Dedifferentiated amniotic fluid mesenchymal stem cell (primary cell): ENCODE measurements around the gene PRSS50.
"Not testable (repeated sequence)": the region's sequence is repeated elsewhere in the genome, so short reads cannot be mapped to it uniquely, and the experiment has no call there.

Experiments used
- DNase-seq: peaks from one replicate; pipeline ENCODE4 v3.0.0-alpha.2; 2016; ENCODE audit errors: extremely low spot score

PRSS50 gene, protein sequence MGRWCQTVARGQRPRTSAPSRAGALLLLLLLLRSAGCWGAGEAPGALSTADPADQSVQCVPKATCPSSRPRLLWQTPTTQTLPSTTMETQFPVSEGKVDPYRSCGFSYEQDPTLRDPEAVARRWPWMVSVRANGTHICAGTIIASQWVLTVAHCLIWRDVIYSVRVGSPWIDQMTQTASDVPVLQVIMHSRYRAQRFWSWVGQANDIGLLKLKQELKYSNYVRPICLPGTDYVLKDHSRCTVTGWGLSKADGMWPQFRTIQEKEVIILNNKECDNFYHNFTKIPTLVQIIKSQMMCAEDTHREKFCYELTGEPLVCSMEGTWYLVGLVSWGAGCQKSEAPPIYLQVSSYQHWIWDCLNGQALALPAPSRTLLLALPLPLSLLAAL

DNA sequence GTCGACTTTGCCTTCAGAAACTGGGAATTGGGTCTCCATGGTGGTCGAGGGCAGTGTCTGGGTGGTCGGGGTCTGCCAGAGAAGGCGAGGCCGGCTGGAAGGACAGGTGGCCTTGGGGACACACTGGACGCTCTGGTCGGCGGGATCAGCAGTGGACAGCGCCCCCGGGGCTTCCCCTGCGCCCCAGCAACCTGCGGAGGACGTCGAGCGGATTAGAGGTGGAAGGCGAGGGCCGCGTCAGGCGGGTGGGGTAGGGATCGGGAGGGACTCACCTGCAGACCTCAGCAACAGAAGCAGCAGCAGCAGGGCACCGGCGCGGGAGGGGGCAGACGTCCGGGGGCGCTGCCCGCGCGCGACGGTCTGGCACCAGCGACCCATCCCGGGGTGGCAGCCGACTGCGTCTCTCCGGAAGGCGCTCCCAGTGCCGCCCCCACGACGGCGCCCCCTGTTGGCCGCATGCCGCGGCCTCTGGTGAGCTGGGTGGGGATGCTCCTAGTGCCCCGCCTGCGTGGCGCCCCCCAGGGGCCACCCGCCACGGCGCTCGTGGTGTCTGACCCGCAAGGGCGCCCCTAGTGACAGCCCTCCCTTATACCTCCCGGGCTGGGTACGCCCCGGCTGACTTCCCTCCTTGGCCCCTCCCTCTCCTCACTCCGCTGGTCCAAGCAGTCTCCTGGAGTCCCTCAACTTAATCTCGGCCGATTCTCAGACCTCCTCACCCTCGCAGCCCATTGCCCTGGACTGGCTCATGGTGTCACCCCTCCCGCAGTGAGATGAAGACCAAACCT lies at the start of gene PRSS50:
Gene PRSS50, minus strand, starts transcription at position 423 of the 785 bp plus-strand sequence. Its CDS starts 45 bp downstream, at position 378.
- DNase-seq = no peak

DNA sequence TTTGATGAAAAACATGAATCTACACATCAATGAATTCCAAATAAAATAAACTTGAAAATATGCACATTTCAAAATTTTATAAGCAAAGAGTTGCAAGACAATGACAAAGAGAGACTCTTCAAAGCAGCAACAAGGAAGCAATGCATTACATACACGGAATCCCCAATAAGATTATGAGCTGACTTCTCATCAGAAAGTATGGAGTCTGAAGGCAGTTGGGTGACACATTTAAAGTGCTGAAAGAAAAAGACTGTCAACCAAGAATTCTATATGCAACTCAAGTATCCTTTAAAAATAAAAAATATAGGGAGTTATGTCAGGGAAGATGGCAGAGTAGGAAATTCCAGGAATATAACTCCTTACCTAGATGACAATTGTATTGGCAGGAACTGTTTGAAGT lies 46.5 kb upstream of the PRSS50 start:
- no peak for DNase-seq

DNA sequence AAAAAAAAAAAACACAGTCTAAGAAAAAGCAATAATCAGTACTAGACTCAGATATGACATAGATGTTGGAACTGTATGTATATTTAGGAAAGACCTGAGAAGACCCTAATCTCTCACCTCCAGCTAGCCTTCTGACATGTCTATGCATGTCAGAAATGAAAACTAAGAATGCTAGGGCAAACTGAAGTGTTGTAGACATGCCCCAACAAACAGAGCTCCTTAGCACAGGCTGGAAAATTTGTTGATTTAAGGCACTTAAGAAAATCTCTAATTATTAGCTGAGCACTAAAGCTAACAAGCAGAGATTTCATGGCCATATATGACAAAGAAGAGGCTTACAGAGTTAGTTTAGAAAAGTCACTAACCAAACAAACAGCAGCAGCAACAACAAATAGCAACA lies 45.5 kb upstream of the PRSS50 start:
- DNase-seq = no peak

DNA sequence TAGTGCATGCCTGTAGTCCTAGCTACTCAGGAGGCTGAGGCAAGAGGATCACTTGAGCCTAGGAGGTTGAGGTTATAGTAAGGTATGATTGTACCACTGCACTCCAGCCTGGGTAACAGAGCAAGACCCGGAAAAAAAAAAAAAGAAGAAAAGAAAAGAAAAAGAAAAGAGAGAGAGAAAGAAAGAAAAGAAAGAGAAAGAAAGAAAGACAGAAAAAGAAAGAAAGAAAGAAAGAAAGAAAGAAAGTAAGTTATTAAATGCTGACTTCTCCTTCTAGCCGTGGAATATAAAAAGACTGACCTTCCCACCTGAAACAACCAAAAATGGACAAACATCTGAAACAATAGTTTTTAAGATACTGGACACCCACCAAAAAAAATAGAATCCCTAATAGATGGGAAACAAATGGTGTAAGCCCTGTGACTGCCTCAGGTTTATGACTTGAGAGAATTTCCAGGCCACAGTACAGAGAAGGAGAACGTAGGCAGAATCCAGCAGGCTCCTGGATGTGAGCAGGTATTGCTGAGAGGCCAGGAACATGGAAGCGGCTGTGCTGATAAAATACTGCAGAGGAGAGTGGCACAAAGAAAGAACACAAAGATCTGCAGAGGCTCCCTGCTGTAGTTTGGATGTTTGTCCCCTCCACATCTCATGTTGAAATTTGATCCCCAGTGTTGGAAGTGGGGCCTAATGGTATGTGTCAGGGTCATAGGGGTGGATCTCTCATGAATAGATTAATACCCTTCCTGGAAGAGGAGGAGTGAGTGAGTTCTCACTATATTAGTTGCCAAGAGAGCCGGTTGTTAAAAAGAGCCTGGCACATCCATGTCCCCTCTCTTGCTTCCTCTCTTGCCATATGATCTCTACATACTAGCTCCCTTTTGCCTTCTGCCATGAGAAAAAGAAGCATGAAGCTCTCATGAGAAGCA lies 41.8 kb upstream of the PRSS50 start:
- DNase-seq = no peak

DNA sequence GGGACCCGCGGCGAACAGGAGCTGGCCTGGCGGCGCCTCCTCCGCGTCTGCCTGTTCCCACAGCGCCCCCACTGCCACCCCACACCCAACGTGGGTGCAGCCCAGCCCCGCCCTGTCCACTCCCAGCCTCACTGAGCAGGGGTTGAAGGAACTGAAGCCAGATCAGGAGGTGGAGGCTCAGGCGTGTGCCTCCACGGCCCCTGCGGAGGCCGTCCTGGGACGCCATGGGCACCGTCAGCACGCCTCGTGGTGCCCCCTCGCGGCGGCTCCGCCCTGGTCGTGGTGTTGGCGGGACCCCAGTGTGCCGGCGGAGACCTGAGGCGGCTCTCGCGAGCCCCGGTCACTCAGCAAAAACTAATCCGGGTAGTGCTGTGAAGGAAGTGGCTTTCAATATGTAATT lies 39.0 kb upstream of the PRSS50 start:
- DNase-seq = no peak

DNA sequence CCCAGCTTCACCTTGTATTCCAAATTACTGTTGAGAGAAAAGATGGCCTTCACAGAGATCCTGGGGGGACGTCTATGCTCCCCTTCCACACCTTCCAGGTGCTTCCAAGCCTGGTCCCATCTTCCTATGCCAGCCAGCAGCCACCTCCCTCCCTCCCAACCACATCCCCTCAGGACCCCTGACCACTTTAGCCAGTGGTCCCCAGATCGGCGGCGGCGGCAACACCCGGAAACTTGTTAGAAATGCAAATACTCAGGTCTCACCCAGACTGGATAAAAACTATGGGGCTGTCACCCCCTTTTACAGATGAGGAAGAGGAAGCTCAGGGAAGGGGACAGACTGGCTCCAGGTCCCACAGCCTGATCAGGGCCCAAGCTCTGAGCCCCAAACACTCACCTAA lies 38.0 kb upstream of the PRSS50 start:
- no peak for DNase-seq

DNA sequence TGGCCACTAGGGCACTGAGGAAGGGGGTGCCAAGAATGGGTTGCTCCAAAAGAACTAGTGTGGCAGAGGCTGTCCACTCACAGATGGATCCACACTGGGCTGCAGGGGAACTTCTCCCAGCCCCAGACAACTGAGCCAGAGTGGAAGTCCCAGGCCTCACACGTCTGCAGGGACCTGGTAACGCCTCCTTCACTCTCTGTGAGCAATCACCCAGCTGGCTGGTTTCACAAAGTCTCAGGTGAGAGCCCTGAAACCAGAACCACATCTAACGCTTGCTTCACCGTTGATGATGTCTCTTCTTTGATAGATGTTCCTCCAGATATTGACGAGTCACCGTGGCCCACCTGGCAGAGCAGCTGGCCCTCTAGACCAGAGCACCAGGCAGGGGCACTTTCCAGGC lies 35.5 kb upstream of the PRSS50 start:
- not testable (repeated sequence) for DNase-seq

DNA sequence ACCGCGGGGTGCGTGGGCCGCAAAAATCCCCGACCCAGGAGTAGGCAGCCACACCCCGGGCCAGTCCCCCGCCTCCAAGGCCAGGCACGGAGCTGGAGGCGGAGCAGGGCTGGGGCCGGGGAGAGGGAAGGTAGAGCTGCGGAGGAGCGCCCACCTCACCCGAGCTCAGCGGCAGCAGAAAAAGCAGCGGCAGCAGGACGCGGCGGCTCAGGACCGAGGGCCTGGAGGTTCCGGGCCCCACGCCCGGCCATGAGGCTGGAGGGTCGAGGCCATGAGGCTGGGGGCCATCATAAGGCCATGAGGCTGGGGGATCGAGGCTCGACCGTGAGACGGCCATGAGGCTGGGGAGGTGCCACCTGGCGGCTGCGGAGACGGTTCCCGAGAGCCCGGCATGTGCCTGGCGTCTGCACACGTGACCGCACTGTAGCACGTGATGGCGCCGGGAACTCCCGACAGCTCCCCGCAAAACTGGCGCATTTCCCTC lies 32.9 kb upstream of the PRSS50 start:
- no peak for DNase-seq

DNA sequence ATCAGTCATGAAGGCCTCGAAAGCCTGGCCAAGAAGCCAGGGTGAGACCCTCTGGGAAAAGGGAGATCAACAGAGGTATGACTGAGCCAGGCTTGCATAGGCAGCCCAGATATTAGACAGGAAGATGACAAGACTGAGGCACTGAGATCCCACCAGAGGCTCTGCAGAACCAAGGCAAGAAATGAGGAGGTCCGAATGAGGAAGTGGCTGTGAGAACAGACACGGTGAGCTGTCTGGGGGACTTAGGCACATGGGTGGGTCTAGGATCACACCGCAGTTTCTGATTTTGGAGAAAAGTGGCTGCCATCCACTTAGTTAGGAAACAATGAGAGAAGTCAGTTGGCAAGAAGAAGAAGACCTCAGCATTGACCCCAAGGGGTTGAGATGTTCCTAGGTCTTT lies 31.5 kb upstream of the PRSS50 start:
- DNase-seq = no peak

DNA sequence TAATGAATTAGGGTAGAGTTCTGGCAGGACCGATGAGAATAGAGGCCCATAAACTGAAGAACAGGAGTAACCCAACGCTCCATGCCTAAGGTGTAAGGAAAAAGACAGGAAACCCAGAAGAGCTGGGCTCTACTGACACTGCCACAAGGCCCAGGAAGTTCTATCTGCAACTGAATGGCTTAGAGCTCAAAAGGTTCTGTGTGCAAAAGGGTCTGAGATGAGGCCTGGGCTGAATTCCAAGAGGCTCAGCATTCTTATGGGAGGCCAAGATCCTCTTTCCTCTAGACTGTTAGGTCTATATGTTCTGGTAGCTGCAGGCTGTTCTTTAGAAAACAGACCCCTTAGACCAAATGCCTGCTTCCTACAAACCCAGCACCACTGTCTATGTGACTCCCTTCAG lies 30.5 kb upstream of the PRSS50 start:
- DNase-seq = no peak

DNA sequence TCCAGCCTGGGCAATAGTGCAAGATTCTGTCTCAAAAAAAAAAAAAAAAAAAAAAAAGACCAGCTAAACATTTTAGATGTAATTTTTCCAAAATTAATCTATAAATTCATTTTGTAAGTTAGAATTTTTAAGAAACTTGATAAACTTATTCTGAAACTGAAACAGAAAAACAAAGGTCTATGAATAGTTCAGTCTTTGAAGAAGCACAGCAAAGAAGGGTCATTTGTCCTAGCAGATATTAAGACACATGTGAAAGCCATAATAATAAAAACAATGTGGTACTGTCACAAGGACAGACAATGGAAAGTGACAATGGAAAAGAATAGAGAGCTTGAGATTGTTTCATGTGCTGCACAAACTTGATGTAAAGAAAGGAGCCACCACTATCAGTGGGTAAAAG lies 29.0 kb upstream of the PRSS50 start:
- no peak for DNase-seq

DNA sequence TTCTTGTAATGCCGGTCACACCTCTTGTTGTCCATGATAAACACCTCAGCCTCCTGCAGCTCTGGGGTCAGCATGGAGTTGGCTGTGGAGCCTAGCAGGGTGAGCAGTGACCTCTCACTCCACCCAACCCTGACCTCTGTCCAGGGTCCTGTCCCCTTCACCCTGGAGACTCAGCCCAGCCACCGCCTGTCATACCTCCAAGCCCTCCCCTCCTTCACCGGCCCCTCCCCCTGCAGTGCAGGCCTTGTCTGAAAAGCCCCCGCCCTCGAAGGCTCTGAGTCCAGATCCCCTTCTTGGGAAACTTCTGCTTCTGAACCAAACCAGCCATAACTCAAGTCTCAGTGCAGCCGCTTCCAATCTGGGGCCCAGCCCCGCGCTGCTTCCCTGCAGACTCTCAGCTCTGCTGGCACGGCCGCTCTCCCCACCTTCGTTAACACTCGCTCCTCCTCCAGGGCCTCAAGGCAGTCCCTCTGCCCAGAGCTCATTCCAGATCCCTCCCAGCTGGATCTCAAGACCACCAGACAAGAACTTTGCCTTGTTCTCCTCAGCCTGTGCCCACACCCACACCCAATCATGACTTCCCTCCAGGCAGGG lies 25.4 kb upstream of the PRSS50 start:
- DNase-seq = no peak

DNA sequence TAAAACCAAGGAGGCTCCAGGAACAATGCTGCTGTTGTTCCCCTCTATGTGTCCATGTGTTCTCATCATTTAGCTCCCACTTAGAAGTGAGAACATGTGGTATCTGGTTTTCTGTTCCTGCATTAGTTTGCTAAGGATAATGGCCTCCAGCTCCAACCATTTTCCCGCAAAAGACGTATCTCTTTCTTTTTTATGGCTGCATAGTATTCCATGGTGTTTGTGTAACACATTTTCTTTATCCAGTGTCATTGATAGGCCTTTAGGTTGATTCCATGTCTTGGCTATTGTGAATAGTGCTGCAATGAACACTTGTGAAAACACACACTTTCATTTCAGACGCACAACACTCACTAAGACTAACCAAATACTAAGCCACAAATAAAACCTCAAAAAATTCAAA lies 21.9 kb upstream of the PRSS50 start:
- DNase-seq = not testable (repeated sequence)

DNA sequence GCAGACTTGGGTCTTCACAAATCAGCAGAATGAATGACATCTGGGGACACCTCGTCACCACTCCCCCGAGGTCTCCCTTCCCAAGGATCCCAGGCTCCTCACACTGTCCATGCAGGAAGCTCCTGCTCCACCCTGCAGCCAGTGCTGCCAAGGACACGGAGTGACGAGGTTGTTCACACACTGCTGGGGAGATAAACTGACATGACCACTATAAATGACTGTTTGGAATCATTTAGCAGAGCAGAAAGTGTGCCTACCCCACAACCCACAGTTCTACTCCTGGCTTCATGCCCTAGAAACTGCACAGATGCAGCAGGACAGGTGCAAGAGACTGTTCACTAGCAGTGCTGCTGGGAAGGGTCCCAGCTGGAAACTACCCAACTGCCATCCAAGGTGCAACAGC lies 19.7 kb upstream of the PRSS50 start:
- DNase-seq = no peak

DNA sequence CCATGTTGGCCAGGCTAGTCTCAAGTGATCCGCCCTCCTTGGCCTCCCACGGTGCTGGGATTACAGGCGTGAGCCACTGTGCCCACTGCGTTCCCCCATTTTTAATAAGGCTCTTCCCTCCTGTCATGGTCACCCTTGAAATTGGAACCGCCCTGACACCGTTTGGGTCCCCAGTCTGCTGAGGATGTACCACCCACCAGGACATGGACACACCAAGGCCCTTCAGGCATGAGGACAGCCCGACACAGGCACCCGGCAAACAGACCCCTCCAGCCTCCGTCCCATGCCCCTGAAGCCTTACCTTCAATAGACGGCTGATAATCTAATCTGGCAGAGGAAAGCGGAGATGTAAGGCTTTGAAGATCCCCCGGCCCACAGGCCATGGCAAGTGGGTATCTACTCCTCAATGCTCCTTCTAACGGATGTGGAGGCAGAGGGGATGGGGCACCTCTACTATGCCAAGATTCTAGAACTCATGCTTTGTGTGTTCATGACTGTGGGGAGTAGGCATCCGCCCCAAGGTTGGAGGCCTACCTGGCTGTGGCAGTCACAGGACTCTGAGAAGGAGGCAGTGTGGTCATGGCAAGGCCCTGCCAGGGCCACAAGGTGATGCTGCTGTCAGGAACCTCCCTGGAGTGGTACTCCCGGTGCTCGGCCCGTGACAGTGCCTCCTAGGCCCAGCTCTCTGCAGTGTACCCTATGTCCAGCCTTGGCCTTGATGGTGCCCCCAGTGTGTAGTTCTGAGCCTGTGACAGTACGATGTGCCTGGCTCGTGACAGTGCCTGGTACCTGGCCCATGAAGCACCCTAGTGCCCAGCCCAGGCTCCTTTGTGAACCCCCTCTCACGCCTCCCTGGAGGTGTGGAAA lies 18.6 kb upstream of the PRSS50 start:
- no peak for DNase-seq

DNA sequence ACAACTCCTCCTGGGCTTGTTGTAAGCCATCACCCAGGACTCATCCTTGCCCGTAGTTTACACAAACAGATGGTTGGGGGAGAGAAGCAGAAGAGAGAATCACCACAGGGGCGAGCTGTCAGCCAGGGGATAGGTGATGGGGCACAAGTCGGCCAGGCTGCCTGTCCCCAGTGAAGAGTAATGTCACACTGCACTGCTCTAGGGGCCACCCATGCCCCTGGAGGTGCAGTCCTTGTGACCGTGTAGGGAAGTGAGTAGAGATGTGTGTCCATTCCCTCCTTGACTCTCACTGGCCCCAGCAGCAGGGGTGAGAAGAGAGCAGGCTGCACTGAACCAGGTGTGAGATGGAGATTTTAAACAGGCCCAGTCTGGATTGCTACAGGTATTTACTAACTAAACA lies 17.1 kb upstream of the PRSS50 start:
- DNase-seq = no peak

DNA sequence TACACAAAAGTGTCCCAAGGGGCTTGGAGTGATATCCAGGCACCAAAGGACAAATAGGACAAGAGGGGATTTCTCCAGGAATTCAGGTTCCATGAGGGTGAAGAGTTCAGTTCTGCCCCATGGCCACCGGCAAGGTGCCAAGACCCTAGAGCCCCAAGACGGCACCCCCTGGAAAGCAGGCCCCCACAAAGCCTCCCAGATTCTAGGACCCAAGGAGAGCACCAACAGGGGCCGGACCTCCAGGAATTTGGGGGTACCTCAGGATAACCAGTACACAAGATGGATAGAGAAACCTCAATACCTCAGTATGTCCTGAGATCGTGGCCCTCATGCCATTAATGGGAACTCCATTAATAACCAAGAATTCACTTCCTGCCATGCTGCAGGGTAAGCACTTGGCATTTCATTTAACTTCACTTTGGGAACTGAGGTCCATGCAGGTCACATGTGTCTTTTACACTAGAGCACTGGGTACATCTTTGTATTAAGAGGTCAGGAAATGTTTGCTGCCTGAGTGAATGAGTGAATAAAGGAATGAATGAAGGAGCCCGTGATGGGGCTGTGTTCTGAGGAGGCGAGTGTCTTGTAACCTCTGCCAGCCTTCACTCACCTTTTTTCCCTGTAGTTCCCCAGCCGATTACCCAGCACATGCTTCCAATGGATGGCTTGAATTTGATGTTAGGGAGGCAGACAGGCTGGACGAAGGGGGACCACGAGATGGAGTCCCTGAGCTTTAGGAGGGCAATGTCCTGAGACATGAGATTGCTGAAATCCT lies 15.5 kb upstream of the PRSS50 start:
- DNase-seq = no peak

DNA sequence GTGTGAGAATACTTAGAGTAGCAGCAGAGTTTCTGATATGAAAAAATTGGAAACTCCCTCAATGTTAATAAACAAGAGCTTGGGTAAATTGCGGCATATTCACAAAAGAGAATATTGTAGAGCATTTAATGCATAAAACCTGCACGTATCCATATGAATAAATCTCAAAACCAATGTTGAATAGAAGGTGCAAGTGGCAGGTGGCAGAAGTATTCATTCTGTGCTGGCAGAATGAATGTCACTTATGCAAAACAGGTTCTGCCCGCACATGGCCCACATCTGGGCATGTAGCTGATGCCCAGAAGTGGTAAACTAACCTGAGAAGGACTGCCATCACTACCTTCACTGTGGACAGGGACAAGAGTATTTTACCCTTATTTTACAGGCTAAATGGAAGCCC lies 14.1 kb upstream of the PRSS50 start:
- no peak for DNase-seq

DNA sequence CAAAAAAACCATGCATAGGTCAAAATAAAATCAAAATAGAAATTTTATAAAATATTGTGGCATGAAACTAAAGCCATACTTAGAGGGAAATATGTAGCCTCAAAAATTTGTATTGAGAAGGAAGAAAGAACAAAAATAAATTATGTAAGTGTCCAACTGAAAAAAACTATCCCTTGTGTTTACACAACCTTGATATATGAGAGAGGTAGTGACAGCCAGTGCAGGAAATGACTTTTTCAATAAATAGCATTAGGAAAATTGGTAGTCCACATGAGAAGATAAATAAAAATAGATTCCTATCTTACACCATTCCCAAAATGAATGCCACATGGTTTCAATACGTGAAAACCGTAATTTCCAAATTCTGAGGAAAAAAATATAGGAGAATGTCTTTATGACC lies 13.2 kb upstream of the PRSS50 start:
- no peak for DNase-seq

DNA sequence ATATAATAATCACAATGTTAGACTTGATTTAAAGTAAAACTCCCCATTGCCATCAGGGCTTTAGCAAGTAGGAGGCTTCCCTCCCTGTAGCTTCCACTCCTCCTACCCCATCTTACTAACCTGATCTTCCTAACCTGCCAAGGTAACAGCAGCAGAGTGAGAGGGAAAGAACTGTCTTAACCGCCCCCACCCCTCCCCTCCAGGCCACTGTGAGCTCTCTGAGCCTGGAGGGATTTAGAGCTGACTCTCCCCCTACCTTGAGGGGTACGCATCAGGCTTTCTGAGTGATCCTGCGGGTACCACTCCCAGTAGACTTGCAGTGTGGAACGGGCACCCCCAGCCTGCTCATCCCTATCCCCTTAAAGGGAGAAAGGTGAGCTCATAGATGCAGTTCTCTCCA lies 11.4 kb upstream of the PRSS50 start:
- no peak for DNase-seq
